Aortic smooth muscle cell (primary cell): Measurements from ENCODE around the gene BAZ1B. TPM values are rescaled to one million over a fixed set of nuclear protein-coding genes. Genes with fewer than 3 reads are reported as not detected.

Source experiments
- total RNA-seq: library from RNA; depleted of rRNA; stranded (reverse); fragments of >200 nt; gene quantifications from 2 replicates; pipeline ENCODE4 v1.2.3, GENCODE V29; 2014

Gene BAZ1B
- total RNA-seq, result 61.3 and 70.0 TPM in 2 replicates

GRCh38 chr7:73522105-73522872 is at the start of gene BAZ1B:
BAZ1B (minus strand) TSS chr7:73522293; CDS start chr7:73521933, 360 bp downstream.

GRCh38 chr7:73557397-73558257 is 35.5 kb upstream of the BAZ1B start, which contains the start of gene BCL7B:
BCL7B (minus strand) TSS chr7:73557690; CDS start chr7:73557578, 112 bp downstream.

Other genes with a start within 250 kb of the BAZ1B start
- 11.5 and 15.5 TPM in 2 replicates for gene NSUN5, start 213.5 kb downstream of the BAZ1B start, total RNA-seq
- gene TRIM50, start 194.2 kb downstream of the BAZ1B start, total RNA-seq, result not detected in 2 replicates
- gene FKBP6, start 194.1 kb downstream of the BAZ1B start, total RNA-seq, result not detected in 2 replicates
- gene FZD9, start 88.5 kb downstream of the BAZ1B start, total RNA-seq, result 0.06 and 0.40 TPM in 2 replicates
- 22.7 and 25.5 TPM in 2 replicates for gene BCL7B, start 35.4 kb upstream of the BAZ1B start, total RNA-seq
- gene TBL2, start 56.3 kb upstream of the BAZ1B start, total RNA-seq, result 60.9 and 81.9 TPM in 2 replicates
- gene MLXIPL, start 102.2 kb upstream of the BAZ1B start, total RNA-seq, result under 0.01 TPM in 1 of 2 replicates, not detected in the other
- gene VPS37D, start 145.5 kb upstream of the BAZ1B start, total RNA-seq, result 2.9 and 3.6 TPM in 2 replicates
- gene DNAJC30, start 161.2 kb upstream of the BAZ1B start, total RNA-seq, result 2.0 and 2.1 TPM in 2 replicates
- 46.8 and 73.7 TPM in 2 replicates for gene BUD23, start 161.3 kb upstream of the BAZ1B start, total RNA-seq
- 33.1 and 39.5 TPM in 2 replicates for gene STX1A, start 197.4 kb upstream of the BAZ1B start, total RNA-seq
- 12.0 and 22.7 TPM in 2 replicates for gene ABHD11, start 216.5 kb upstream of the BAZ1B start, total RNA-seq
- gene CLDN3, start 248.0 kb upstream of the BAZ1B start, total RNA-seq, result not detected in 2 replicates